ENCODE measurements around the gene PLA2G15. TPM values are rescaled to one million over a fixed set of nuclear protein-coding genes. Genes with fewer than 3 reads are reported as not detected.
A peak's percentile ranks its signal among the peaks of the same experiment; 100 is the strongest.

Gene PLA2G15
- total RNA-seq, 1 experiment from 2014 or later, result 10.2 TPM

- TF ChIP-seq ZNF532 (CRISPR knock-in tag; IDR thresholded peaks at IDR 0.05; ENCODE audit: borderline replicate concordance) (no peak), FOXP4 (CRISPR knock-in tag; IDR thresholded peaks at IDR 0.05) (no peak), JAZF1 (CRISPR knock-in tag; IDR thresholded peaks at IDR 0.05) (no peak)
Observed at GRCh38 chr16:68214726-68215125, 30.4 kb upstream of the PLA2G15 start (continued).

GRCh38 chr16:68215302-68215701 lies 29.9 kb upstream of the PLA2G15 start:
- CTCF ChIA-PET, result interaction anchor here (0.6 kb wide), 1 partner anchor 1623 kb away, joined by 4 read pairs; no protein-coding TSS in a partner anchor
- no peak for ATAC-seq

More at GRCh38 chr16:68215302-68215701, 29.9 kb upstream of the PLA2G15 start:
- TF ChIP-seq IRF1 (CRISPR knock-in tag; IDR thresholded peaks at IDR 0.05) (no peak), ARID4B (CRISPR knock-in tag; IDR thresholded peaks at IDR 0.05; ENCODE audit: borderline replicate concordance) (no peak), ZNF671 (CRISPR knock-in tag; IDR thresholded peaks at IDR 0.05) (no peak), KAT7 (CRISPR knock-in tag; IDR thresholded peaks at IDR 0.05; ENCODE audit: borderline replicate concordance) (no peak), ZNF317 (CRISPR knock-in tag; IDR thresholded peaks at IDR 0.05; ENCODE audit: borderline replicate concordance, low read depth) (no peak)
- H3K36me3 Mint-ChIP-seq, result peaks cover 3% of the 10 kb centered on the region; the same call in 1 of the 2 replicates
- no peak for DNase-seq (ENCODE audit: low spot score)
- H3K27ac Mint-ChIP-seq, result peak overlapping the region; percentile 61
- H3K4me1 Mint-ChIP-seq, result peaks cover 5% of the 10 kb centered on the region
- no peak overlapping the region for H3K4me3 Mint-ChIP-seq
- POLR2A ChIA-PET, result no interaction called here
- no peaks in the 10 kb centered on the region for H3K9me3 Mint-ChIP-seq
- H3K27me3 Mint-ChIP-seq (ENCODE audit: low read depth), result no peaks in the 10 kb centered on the region

All from WTC11 (cell line).